SK-N-SH (cell line): Measurements from ENCODE around the gene OXCT1. TPM values are rescaled to one million over a fixed set of nuclear protein-coding genes. Genes with fewer than 3 reads are reported as not detected.

ENCODE experiments used
- CTCF ChIA-PET: fragments of 300-600, 350-600 bp; formaldehyde crosslinking; extraction: SDS; loops from one replicate; lab custom pipeline; 2021; lab: Yijun Ruan, JAX
- POLR2A ChIA-PET: fragments of 350-600 bp; sonication (Branson Sonifier 250); formaldehyde crosslinking; extraction: SDS; loops from one replicate; lab custom pipeline; 2020; ENCODE audit warnings: antibody characterized with exemption, inconsistent platforms; lab: Yijun Ruan, JAX
- DNase-seq: peaks from one replicate; pipeline ENCODE4 v3.0.0; 2012
- H2AFZ ChIP-seq: fragments of 200-600 bp; sonication (generic); 2 replicates; pipeline ENCODE4 v1.8.1; 2016; ENCODE audit warnings: antibody characterized with exemption, mild to moderate bottlenecking, low read depth
- H3F3A ChIP-seq: fragments of 200-600 bp; sonication (generic); replicated peaks from 2 replicates; pipeline ENCODE3; 2016; ENCODE audit warnings: antibody characterized with exemption, mild to moderate bottlenecking; ENCODE audit not compliant: insufficient read depth
- H3K27ac ChIP-seq, 2 experiments: fragments of 200-500 bp in 1 of 2; fragments of 200-600 bp in 1 of 2; sonication (Bioruptor generic) in 1 of 2; sonication (generic), shearing (Covaris generic) in 1 of 2; 2 replicates each; pipeline versions ENCODE4 v1.5.1 to v1.6.1; 2014 to 2016; ENCODE audit warnings: low read depth in 2 of 2, inconsistent platforms in 1 of 2, low read length in 1 of 2, mild to moderate bottlenecking in 1 of 2, mixed read lengths in 1 of 2
- H3K27me3 ChIP-seq: fragments of 200-600 bp; sonication (generic), shearing (Covaris generic); 2 replicates; pipeline ENCODE4 v1.6.1; 2016; ENCODE audit warnings: mixed run types; ENCODE audit not compliant: insufficient read depth
- H3K36me3 ChIP-seq, 2 experiments: fragments of 200-500 bp in 1 of 2; fragments of 200-600 bp in 1 of 2; sonication (Bioruptor generic) in 1 of 2; sonication (generic) in 1 of 2; replicated peaks in 1 of 2; 2 replicates each; pipeline versions ENCODE3 to v1.5.1; 2014 to 2016; ENCODE audit warnings: low read length in 1 of 2, mild to moderate bottlenecking in 1 of 2; ENCODE audit not compliant: insufficient read depth in 2 of 2, control insufficient read depth in 1 of 2
- H3K4me1 ChIP-seq, 2 experiments: fragments of 200-500 bp in 1 of 2; fragments of 200-600 bp in 1 of 2; sonication (Bioruptor generic) in 1 of 2; sonication (generic), shearing (Covaris generic) in 1 of 2; 2 replicates each; pipeline versions ENCODE4 v1.5.1 to v1.6.1; 2014 to 2016; ENCODE audit warnings: low read depth in 1 of 2, low read length in 1 of 2, mixed run types in 1 of 2; ENCODE audit not compliant: insufficient read depth in 2 of 2, control insufficient read depth in 1 of 2
- H3K4me2 ChIP-seq: fragments of 200-600 bp; sonication (generic), shearing (Covaris generic); 2 replicates; pipeline ENCODE4 v1.6.1; 2017; ENCODE audit warnings: mixed run types
- H3K4me3 ChIP-seq, 2 experiments: fragments of 200-500 bp in 1 of 2; fragments of 200-600 bp in 1 of 2; sonication (Bioruptor generic) in 1 of 2; sonication (generic), shearing (Covaris generic) in 1 of 2; 2 replicates each; pipeline versions ENCODE4 v1.5.1 to v1.8.1; 2014 to 2016; ENCODE audit warnings: low read depth in 2 of 2, inconsistent platforms in 1 of 2, low read length in 1 of 2, mild to moderate bottlenecking in 1 of 2, mixed read lengths in 1 of 2, moderate library complexity in 1 of 2
- H3K79me2 ChIP-seq: fragments of 200-600 bp; sonication (generic); 2 replicates; pipeline ENCODE4 v1.8.1; 2017; ENCODE audit warnings: mild to moderate bottlenecking; ENCODE audit not compliant: insufficient read depth
- H3K9ac ChIP-seq: fragments of 200-600 bp; sonication (generic); 2 replicates; pipeline ENCODE4 v1.6.1; 2017; ENCODE audit warnings: mixed run types
- H3K9me2 ChIP-seq: fragments of 200-600 bp; sonication (generic); 2 replicates; pipeline ENCODE4 v1.6.1; 2017; ENCODE audit warnings: mixed run types
- H3K9me3 ChIP-seq: fragments of 200-600 bp; sonication (generic); 2 replicates; pipeline ENCODE4 v1.6.1; 2017; ENCODE audit warnings: mixed run types, mild to moderate bottlenecking, moderate library complexity
- H4K20me1 ChIP-seq: fragments of 200-600 bp; sonication (generic); 2 replicates; pipeline ENCODE4 v1.6.1; 2017; ENCODE audit warnings: mild to moderate bottlenecking, mixed run types; ENCODE audit not compliant: insufficient read depth
- EZH2phosphoT487 ChIP-seq: fragments of 200-600 bp; sonication (generic); IDR thresholded peaks from 2 replicates; pipeline ENCODE4 v1.6.1; 2017; ENCODE audit warnings: low read depth, mixed run types, mild to moderate bottlenecking, antibody characterized with exemption, moderate library complexity, borderline replicate concordance
- FOSL2 ChIP-seq: IDR thresholded peaks from 2 replicates; pipeline ENCODE4 v1.4.0; 2012; ENCODE audit warnings: low read depth, mild to moderate bottlenecking, moderate library complexity, borderline replicate concordance
- FOXJ3 ChIP-seq: sonication (generic); formaldehyde crosslinking; IDR thresholded peaks from 2 replicates; pipeline ENCODE4 v1.5.1; 2020; ENCODE audit warnings: mild to moderate bottlenecking, missing genetic modification reagents
- FOXM1 ChIP-seq: IDR thresholded peaks from 2 replicates; pipeline ENCODE4 v1.4.0; 2012; ENCODE audit warnings: low read depth, mild to moderate bottlenecking
- GATA2 ChIP-seq: sonication (generic); formaldehyde crosslinking; IDR thresholded peaks from 2 replicates; pipeline ENCODE4 v1.5.0; 2020; ENCODE audit warnings: mild to moderate bottlenecking, missing genetic modification reagents
- JUND ChIP-seq: IDR thresholded peaks from 2 replicates; pipeline ENCODE4 v1.4.0; 2012
- MEF2A ChIP-seq: IDR thresholded peaks from 2 replicates; pipeline ENCODE4 v1.4.0; 2012; ENCODE audit warnings: low read depth, borderline replicate concordance
- NFIC ChIP-seq: IDR thresholded peaks from 2 replicates; pipeline ENCODE4 v1.4.0; 2012; ENCODE audit warnings: borderline replicate concordance
- NRF1 ChIP-seq: IDR thresholded peaks from 2 replicates; pipeline ENCODE4 v1.6.1; 2012; ENCODE audit warnings: low read depth, mild to moderate bottlenecking, low read length
- RCOR1 ChIP-seq: fragments of 150-350 bp; IDR thresholded peaks from 2 replicates; pipeline ENCODE4 v1.6.1; 2017; ENCODE audit warnings: antibody characterized with exemption, low read length
- SMC3 ChIP-seq: IDR thresholded peaks from 2 replicates; pipeline ENCODE4 v1.6.1; 2012; ENCODE audit warnings: low read depth, low read length, improper control_type of control experiment
- TCF12 ChIP-seq: IDR thresholded peaks from 2 replicates; pipeline ENCODE4 v1.4.0; 2012
- TEAD4 ChIP-seq: IDR thresholded peaks from 2 replicates; pipeline ENCODE4 v1.4.0; 2012; ENCODE audit warnings: mild to moderate bottlenecking, borderline replicate concordance; ENCODE audit not compliant: insufficient read depth
- YY1 ChIP-seq: IDR thresholded peaks from 2 replicates; pipeline ENCODE4 v1.4.0; 2012; ENCODE audit warnings: low read depth, mild to moderate bottlenecking
- WGBS: methylation state at CpG from one replicate; pipeline ENCODE4 v1.1.6; 2017; ENCODE audit warnings: low lambda C conversion rate; 5-methylcytosine and 5-hydroxymethylcytosine counted together
- polyA plus RNA-seq, 3 experiments: library from polyadenylated mRNA; depleted of rRNA; stranded (reverse); fragments of >200 nt; gene quantifications; 2 replicates each; pipeline ENCODE4 v1.2.3, GENCODE V29; 2012
- TF ChIP-seq, protein P1 (sequence below): IDR thresholded peaks from 2 replicates; pipeline ENCODE4 v1.4.0; 2012; ENCODE audit warnings: low read depth, borderline replicate concordance
- TF ChIP-seq, protein P2 (sequence below): IDR thresholded peaks from 2 replicates; pipeline ENCODE4 v1.4.0; 2012; ENCODE audit warnings: low read depth, borderline replicate concordance
- TF ChIP-seq, protein P3 (sequence below): IDR thresholded peaks from 2 replicates; pipeline ENCODE4; 2012
- TF ChIP-seq, protein P4 (sequence below): fragments of 150-350 bp; IDR thresholded peaks from 2 replicates; pipeline ENCODE4 v1.6.1; 2016; ENCODE audit warnings: mild to moderate bottlenecking, low read depth, low read length

OXCT1 gene
- polyA plus RNA-seq, 1 of the 3 experiments (the other 2 are of a cell fraction) = 11.7 TPM

DNA sequence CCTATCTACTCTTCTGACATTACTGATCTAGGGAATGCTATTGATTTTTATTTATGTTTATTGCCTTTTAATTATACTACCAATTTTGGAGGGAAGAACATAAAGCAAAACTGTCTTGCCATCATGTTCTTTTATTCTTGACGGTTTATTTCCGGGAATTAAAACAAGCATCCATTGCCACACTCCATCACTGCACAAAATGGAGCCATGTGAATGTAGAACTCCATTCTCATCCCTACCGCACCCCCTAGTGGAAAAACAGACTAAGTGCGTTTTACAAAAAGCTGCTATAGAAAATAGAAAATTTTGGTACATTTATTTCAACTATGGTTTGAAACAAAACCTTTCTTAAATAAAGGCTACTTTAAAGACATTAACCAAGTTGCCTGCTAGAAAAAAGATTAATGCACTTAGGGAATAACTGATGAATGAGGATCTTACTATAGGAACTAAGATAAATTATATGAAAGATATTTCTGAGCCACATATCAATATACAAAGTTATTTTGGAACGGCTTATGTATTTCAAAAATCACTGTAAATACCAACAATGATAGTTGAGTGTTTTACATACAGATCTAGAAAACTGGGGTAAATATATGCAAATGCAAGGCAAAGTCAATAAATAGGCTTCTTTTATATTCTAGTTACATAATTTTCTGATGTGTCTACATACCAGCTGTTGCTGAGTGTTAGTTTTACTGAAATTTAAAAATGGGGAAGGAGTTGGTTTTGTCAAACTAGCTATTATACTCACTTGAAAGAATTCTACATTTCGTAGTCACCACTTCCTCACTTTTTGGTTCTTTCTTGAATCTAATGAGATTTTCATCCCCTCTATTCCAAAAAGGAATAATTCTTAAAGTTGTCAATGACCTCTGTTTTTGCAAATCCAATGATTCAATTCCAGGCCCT lies 26.5 kb downstream of the OXCT1 start (continued):
- TF ChIP-seq, protein P1, sequence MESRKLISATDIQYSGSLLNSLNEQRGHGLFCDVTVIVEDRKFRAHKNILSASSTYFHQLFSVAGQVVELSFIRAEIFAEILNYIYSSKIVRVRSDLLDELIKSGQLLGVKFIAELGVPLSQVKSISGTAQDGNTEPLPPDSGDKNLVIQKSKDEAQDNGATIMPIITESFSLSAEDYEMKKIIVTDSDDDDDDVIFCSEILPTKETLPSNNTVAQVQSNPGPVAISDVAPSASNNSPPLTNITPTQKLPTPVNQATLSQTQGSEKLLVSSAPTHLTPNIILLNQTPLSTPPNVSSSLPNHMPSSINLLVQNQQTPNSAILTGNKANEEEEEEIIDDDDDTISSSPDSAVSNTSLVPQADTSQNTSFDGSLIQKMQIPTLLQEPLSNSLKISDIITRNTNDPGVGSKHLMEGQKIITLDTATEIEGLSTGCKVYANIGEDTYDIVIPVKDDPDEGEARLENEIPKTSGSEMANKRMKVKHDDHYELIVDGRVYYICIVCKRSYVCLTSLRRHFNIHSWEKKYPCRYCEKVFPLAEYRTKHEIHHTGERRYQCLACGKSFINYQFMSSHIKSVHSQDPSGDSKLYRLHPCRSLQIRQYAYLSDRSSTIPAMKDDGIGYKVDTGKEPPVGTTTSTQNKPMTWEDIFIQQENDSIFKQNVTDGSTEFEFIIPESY = no peak
- TF ChIP-seq RCOR1 = peak; percentile 59; the same call in 1 of the 2 replicates

DNA sequence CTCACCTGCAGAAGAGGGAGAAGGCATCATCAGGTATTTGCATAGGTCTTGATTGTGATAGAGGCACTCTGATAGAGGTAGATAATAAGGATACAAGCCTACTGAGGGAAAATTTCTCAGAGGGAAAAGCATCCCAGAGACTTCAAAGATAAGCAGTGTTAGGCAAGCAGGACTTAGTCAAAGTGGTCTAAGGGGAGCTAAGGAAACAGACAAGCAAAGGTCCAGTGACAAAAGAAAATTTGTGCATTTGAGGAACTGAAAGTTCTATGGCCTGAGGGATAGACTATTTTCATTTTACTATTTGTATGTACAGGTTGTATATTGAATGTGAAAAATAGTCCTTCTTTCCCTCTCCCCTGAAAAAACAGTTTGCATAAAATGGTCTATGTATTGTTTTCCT lies 27.4 kb downstream of the OXCT1 start:
- H2AFZ ChIP-seq = peak overlapping the region; percentile 42; the same call in 1 of the 2 replicates

DNA sequence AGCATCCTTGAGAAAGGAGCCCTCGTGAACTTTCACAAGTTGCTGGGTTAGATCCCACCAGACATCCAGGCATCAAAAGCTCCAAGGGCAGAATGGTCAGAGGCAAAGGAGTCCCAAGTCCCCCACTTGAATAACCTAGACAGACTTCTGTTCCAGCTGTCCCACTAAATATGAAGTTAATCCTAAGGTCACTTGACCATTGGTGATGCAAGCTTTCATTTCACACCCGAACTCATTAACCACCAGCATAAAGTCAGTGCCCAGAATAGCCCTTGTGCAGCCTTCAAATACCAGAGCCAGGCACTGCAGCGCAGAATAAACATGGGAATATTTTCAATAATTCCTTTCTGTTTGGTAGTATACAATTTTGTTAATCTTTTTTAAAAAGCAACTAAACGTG lies 28.9 kb downstream of the OXCT1 start:
- Histone ChIP-seq H3K36me3 (peaks cover 9 to 14% of the 10 kb centered on the region in 2 experiments), H3F3A (peaks cover 7% of the 10 kb centered on the region), H3K4me1 (peaks cover 0 to 2% of the 10 kb centered on the region in 2 experiments; a peak in 2 of 4 replicates), H3K4me3 (no peak overlapping the region), H3K79me2 (no peaks in the 10 kb centered on the region), H2AFZ (no peak overlapping the region), H4K20me1 (no peaks in the 10 kb centered on the region), H3K27ac (no peak overlapping the region), H3K27me3 (no peaks in the 10 kb centered on the region), H3K9me3 (no peaks in the 10 kb centered on the region), H3K4me2 (no peak overlapping the region), H3K9ac (no peak overlapping the region), H3K9me2 (no peaks in the 10 kb centered on the region)
- ChIA-PET CTCF (interaction anchor here (0.7 to 2.3 kb wide), 6 partner anchors 56 to 937 kb away, joined by 4 to 9 read pairs (median 6); no protein-coding TSS in a partner anchor), POLR2A (interaction anchor here (0.6 kb wide), 1 partner anchor 931 kb away, joined by 4 read pairs; no protein-coding TSS in a partner anchor)
- WGBS = 89% methylated on average over 4 of the region's 4 CpGs
- DNase-seq = no peak
- TF ChIP-seq, protein P2, sequence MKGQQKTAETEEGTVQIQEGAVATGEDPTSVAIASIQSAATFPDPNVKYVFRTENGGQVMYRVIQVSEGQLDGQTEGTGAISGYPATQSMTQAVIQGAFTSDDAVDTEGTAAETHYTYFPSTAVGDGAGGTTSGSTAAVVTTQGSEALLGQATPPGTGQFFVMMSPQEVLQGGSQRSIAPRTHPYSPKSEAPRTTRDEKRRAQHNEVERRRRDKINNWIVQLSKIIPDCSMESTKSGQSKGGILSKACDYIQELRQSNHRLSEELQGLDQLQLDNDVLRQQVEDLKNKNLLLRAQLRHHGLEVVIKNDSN = no peak
- TF ChIP-seq YY1 = no peak
- TF ChIP-seq FOXJ3 (CRISPR knock-in tag) = no peak
- TF ChIP-seq NRF1 = no peak
- TF ChIP-seq TCF12 = no peak
- no peak for TF ChIP-seq GATA2
- TF ChIP-seq TEAD4 = no peak
- TF ChIP-seq FOSL2 = no peak
- TF ChIP-seq SMC3 = no peak
- TF ChIP-seq JUND = no peak
- TF ChIP-seq, protein P3, sequence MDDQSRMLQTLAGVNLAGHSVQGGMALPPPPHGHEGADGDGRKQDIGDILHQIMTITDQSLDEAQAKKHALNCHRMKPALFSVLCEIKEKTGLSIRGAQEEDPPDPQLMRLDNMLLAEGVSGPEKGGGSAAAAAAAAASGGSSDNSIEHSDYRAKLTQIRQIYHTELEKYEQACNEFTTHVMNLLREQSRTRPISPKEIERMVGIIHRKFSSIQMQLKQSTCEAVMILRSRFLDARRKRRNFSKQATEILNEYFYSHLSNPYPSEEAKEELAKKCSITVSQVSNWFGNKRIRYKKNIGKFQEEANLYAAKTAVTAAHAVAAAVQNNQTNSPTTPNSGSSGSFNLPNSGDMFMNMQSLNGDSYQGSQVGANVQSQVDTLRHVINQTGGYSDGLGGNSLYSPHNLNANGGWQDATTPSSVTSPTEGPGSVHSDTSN = no peak
- TF ChIP-seq, protein P4, sequence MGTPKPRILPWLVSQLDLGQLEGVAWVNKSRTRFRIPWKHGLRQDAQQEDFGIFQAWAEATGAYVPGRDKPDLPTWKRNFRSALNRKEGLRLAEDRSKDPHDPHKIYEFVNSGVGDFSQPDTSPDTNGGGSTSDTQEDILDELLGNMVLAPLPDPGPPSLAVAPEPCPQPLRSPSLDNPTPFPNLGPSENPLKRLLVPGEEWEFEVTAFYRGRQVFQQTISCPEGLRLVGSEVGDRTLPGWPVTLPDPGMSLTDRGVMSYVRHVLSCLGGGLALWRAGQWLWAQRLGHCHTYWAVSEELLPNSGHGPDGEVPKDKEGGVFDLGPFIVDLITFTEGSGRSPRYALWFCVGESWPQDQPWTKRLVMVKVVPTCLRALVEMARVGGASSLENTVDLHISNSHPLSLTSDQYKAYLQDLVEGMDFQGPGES = no peak
- no peak for TF ChIP-seq FOXM1

More for the DNA sequence above, 27.4 kb downstream of the OXCT1 start:
- TF ChIP-seq TEAD4 (no peak), NFIC (no peak), MEF2A (no peak), GATA2 (no peak), TCF12 (no peak), FOSL2 (no peak), EZH2phosphoT487 (no peak), FOXM1 (no peak)
- Histone ChIP-seq H3K4me3 (no peak overlapping the region), H3K9me3 (no peaks in the 10 kb centered on the region), H3K4me2 (no peak overlapping the region), H4K20me1 (no peaks in the 10 kb centered on the region), H3K27me3 (no peaks in the 10 kb centered on the region), H3K36me3 (peaks cover 9 to 14% of the 10 kb centered on the region in 2 experiments), H3K9me2 (no peaks in the 10 kb centered on the region), H3K9ac (no peak overlapping the region), H3K4me1 (no peaks in the 10 kb centered on the region; a peak in 1 of 4 replicates), H3F3A (peaks cover 7% of the 10 kb centered on the region), H3K79me2 (no peaks in the 10 kb centered on the region), H3K27ac (no peak overlapping the region; a peak in 1 of 4 replicates)
- DNase-seq = no peak
- ChIA-PET POLR2A (no interaction called here), CTCF (interaction anchor here (0.6 to 3.5 kb wide), 44 partner anchors 8 to 963 kb away, joined by 3 to 44 read pairs (median 5); partner anchors contain the start of gene PLCXD3)
